ENCODE data around the gene YWHAE.

DNA sequence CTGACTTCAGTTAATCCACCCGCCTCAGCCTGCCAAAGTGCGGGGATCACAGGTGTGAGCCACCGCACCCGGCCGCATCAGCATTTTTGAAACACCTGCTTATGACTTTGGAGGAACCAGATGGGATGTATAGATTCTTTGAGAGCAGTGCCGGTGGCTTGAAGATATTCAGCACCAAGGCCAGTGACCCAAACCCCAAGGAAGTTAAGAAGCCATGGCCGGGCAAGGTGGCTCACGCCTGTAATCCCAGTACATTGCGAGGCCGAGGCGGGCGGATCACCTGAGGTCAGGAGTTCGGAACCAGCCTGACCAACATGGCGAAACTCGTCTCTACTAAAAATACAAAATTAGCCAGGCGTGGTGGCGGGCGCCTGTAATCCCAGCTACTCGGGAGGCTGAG is 76.7 kb downstream of the YWHAE start:
- TF ChIP-seq, protein P1, sequence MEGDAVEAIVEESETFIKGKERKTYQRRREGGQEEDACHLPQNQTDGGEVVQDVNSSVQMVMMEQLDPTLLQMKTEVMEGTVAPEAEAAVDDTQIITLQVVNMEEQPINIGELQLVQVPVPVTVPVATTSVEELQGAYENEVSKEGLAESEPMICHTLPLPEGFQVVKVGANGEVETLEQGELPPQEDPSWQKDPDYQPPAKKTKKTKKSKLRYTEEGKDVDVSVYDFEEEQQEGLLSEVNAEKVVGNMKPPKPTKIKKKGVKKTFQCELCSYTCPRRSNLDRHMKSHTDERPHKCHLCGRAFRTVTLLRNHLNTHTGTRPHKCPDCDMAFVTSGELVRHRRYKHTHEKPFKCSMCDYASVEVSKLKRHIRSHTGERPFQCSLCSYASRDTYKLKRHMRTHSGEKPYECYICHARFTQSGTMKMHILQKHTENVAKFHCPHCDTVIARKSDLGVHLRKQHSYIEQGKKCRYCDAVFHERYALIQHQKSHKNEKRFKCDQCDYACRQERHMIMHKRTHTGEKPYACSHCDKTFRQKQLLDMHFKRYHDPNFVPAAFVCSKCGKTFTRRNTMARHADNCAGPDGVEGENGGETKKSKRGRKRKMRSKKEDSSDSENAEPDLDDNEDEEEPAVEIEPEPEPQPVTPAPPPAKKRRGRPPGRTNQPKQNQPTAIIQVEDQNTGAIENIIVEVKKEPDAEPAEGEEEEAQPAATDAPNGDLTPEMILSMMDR (IDR thresholded peaks at IDR 0.05), result no peak
- no peak for TF ChIP-seq POLR2A (IDR thresholded peaks at IDR 0.05)

All from esophagus squamous epithelium (tissue), 4 donors.